ENCODE data around the gene RNU1-2. TPM values are rescaled to one million over a fixed set of nuclear protein-coding genes. Genes with fewer than 3 reads are reported as not detected.
A peak's percentile ranks its signal among the peaks of the same experiment; 100 is the strongest.
"Not testable (repeated sequence)": the region's sequence is repeated elsewhere in the genome, so short reads cannot be mapped to it uniquely, and the experiment has no call there.

Gene RNU1-2
- under 0.01 TPM in 2 replicates for total RNA-seq

DNA sequence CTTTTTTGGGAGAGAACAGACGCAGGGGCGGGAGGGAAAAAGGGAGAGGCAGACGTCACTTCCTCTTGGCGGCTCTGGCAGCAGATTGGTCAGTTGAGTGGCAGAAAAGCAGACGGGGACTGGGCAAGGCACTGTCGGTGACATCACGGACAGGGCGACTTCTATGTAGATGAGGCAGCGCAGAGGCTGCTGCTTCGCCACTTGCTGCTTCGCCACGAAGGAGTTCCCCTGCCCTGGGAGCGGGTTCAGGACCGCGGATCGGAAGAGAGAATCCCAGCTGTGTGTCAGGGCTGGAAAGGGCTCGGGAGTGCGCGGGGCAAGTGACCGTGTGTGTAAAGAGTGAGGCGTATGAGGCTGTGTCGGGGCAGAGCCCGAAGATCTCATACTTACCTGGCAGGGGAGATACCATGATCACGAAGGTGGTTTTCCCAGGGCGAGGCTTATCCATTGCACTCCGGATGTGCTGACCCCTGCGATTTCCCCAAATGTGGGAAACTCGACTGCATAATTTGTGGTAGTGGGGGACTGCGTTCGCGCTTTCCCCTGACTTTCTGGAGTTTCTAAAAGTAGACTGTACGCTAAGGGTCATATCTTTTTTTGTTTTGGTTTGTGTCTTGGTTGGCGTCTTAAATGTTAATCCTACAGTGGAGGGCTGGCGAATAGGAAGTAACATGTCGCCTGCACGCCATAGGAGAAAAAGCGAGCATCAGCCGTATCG, at the start of gene RNU1-2:
TSS of gene RNU1-2 (plus strand) at position 383 of the 718 bp plus-strand sequence.
- H3K36me3 ChIP-seq (ENCODE audit: control insufficient read depth, insufficient read depth, low read length); H3K27me3 ChIP-seq (ENCODE audit: control insufficient read depth, insufficient read depth, low read length): not testable (repeated sequence)
- H3K4me3 ChIP-seq (ENCODE audit: low read depth, low read length) = peak within 1 kb of the TSS; percentile 33
- peak; percentile 100 for DNase-seq (ENCODE audit: low read depth)

DNA sequence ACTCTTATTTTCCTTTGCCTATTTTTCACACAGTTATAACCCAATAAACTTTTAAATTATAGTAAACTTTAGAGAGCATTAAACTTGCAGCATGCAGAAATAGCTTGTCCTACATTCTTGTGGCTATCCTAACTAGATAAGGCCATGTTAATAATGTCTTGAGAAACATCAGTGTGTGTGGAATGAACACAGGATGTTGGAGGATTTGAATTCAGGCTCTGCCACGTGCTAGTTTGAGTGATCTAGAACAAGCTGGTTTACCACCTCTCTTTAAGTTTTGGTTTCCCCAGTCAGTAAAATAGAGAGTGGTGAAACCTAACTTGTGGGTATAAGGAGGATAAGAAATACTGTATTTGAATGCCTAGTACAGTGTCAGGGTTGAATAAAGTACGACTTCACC, 39.6 kb upstream of the RNU1-2 start:
- H3K27me3 ChIP-seq (ENCODE audit: control insufficient read depth, insufficient read depth, low read length); H3K36me3 ChIP-seq (ENCODE audit: control insufficient read depth, insufficient read depth, low read length); H3K4me3 ChIP-seq (ENCODE audit: low read depth, low read length); DNase-seq (ENCODE audit: low read depth): not testable (repeated sequence)

DNA sequence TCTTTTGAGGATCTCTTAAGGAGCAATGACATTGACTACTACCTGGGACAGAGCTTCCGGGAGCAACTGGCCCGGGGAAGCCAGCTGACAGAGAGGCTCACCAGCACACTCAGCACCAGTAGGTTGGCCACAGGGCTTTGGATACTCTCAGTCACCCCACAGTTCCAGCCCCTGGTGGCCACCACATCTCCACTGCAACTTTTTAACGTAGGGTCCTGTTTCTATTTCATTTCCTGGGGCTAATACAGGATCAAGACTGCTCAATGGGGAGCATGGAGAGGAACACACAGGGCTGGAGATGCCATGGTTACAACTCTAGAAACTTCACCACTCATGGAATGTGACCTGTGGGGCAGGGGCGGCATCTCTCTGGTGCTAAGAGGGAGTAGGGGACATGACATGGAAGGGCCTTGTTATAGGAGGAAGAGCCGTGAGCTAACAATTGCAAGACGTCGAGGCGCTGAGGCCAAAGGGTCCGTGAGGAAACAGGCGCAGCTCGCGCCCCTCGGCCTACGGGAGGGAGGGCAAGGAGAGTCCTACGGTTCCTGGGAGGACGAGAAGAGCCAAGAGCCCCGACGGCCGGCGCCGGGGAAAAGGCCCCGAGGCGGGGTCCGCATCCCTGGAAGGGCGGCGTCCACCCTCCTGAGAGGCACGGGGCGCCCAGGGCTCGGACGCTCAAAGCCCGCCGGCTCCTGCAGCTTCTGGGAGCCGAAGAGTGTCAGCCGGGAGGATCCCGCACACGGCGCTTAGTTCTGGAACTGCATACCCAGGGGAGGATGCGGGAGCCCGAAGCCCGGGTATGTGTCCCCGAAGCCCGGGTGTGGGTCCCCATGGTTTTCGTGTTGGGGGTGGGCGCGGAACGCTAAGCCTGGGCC, 36.4 kb upstream of the RNU1-2 start:
- not testable (repeated sequence) for H3K27me3 ChIP-seq (ENCODE audit: control insufficient read depth, insufficient read depth, low read length); H3K36me3 ChIP-seq (ENCODE audit: control insufficient read depth, insufficient read depth, low read length); DNase-seq (ENCODE audit: low read depth); H3K4me3 ChIP-seq (ENCODE audit: low read depth, low read length)

DNA sequence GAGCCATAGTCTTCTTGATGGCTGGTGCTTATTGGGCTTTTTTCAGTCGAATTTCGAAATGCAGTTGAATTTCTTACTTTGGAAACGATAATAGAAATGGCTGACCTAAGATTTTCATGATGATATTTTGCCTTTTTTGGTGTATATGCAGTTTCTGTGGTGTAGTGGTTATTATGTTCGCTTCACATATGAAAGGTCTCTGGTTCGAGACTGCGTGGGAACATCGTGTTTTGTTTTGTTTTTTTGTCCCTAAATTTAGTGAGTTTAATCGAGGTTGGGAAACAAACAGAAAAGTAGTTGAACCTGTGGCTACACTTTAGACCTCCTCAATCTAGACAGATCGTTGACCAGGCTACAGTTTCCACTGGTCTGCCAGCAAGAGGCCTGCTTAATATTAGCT, 35.7 kb upstream of the RNU1-2 start:
- not testable (repeated sequence) for H3K27me3 ChIP-seq (ENCODE audit: control insufficient read depth, insufficient read depth, low read length); H3K36me3 ChIP-seq (ENCODE audit: control insufficient read depth, insufficient read depth, low read length); DNase-seq (ENCODE audit: low read depth); H3K4me3 ChIP-seq (ENCODE audit: low read depth, low read length)

DNA sequence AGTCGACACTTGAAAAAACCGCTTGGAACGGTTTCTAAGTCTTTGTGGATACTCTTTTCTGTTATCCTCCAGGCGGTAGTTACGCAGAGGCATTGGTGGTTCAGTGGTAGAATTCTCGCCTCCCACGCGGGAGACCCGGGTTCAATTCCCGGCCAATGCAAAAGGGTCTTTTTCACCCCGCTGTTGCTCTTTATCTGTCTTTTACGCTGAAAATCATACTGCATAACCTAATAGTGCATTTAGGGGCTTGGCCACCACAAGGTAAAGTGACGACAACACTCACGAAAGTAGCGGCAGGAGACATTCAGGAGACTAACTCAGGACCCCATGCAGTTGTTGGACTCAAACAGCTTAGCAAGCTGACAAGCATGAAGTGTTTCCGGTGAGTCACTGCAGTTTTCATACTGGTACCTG, 33.9 kb upstream of the RNU1-2 start:
- H3K27me3 ChIP-seq (ENCODE audit: control insufficient read depth, insufficient read depth, low read length); DNase-seq (ENCODE audit: low read depth); H3K4me3 ChIP-seq (ENCODE audit: low read depth, low read length); H3K36me3 ChIP-seq (ENCODE audit: control insufficient read depth, insufficient read depth, low read length): not testable (repeated sequence)

DNA sequence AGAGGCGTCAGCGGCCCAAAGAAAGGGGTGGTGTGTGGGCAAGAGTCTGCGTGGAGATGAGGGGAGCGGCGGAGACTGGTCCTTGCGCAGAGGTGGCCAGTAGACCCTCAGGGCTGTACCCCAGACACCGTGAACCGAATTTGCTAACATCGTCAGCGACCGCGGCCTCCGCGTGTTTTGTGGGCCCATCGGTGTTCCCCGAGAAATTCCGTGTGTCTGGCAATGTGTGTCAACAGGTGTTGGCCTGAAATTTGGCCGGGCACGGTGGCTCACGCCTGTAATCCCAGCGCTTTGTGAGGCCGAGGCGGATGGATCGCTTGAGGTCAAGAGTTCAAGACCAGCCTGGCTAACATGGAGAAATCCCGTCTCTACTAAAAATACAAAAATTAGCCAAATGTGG, 33.4 kb upstream of the RNU1-2 start:
- DNase-seq (ENCODE audit: low read depth) = not testable (repeated sequence)

DNA sequence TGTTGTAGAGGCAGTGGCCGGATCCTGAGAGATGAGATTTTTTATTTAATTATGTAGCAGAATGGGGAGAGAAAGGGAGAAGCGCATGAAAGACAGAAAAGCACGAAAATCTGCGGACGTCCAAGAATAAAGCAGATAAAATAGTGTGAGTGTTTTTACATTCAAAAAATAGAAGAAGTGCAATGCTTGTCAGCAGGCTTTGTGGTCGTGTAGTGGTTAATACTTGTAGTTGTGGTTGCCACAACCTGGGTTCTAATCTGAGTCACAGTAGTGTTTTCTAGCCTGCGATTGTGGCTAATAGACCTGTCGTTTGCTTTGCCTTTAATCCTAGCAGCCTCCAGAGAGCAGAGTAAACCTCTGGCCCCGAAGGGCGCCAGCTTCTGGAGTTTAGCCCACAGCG, 32.8 kb upstream of the RNU1-2 start:
- DNase-seq (ENCODE audit: low read depth); H3K27me3 ChIP-seq (ENCODE audit: control insufficient read depth, insufficient read depth, low read length); H3K4me3 ChIP-seq (ENCODE audit: low read depth, low read length); H3K36me3 ChIP-seq (ENCODE audit: control insufficient read depth, insufficient read depth, low read length): not testable (repeated sequence)

More for the DNA sequence above, 33.4 kb upstream of the RNU1-2 start:
- H3K4me3 ChIP-seq (ENCODE audit: low read depth, low read length); H3K27me3 ChIP-seq (ENCODE audit: control insufficient read depth, insufficient read depth, low read length); H3K36me3 ChIP-seq (ENCODE audit: control insufficient read depth, insufficient read depth, low read length): not testable (repeated sequence)

DNA sequence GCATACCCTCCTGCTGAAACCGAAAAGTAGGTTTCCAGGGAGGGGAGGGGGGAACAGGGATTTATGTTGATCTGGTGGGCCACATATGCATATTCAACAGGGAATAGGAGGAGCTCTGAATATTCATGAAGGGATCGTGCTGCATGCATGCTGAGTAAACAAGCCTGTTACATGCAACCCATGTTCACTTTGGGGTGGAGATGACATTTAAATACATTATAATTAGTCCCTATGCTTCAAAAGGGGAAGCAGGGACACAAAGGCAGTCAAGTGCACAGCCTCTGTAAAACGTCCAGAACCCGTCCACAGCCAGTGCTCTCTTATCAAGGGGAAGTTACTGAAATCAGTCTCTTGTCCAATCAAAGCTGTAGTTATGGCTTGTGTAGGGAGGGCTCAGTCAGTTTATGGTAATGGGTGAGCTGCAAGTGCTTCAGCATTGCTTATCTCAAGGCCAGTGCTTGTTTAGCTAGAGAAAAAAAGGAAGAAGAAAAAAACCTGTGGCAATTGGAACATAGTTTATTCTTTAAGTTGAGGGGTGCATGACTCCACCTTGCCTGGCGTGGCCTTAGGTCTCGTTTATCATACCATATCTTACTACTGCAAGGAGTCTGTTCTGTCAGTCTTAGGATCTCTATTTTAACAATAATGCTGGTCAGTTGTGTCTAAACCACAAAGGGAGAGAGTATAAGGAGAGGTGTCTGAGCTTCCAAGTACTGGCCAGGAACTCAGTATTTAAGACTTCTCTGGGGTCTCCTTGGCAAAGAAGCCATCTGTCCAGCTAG, 28.7 kb upstream of the RNU1-2 start:
- DNase-seq (ENCODE audit: low read depth) = not testable (repeated sequence)

DNA sequence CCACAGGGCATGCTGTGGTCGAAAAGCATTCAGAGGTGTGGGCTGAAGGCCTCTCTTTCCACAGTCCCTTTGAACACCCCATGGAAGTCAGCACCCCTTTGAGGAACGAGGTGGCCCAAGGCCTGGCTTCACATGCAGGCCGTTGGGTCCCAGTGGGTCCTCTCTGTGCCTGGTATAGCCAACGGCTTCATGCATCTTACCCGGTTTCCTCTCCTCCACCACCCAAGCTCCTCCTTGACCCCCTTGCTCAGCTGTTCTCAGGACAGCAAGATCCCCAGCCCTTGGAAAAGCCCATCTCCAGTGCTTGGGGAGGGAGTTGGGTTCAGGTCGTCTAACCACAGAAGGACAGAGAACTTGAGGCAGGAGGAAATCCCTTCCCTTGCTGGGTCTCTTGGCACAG, 27.0 kb upstream of the RNU1-2 start:
- H3K36me3 ChIP-seq (ENCODE audit: control insufficient read depth, insufficient read depth, low read length); H3K4me3 ChIP-seq (ENCODE audit: low read depth, low read length); DNase-seq (ENCODE audit: low read depth): not testable (repeated sequence)
- peaks cover 19% of the 10 kb centered on the region for H3K27me3 ChIP-seq (ENCODE audit: control insufficient read depth, insufficient read depth, low read length)

More for the DNA sequence above, 28.7 kb upstream of the RNU1-2 start:
- not testable (repeated sequence) for H3K27me3 ChIP-seq (ENCODE audit: control insufficient read depth, insufficient read depth, low read length); H3K36me3 ChIP-seq (ENCODE audit: control insufficient read depth, insufficient read depth, low read length); H3K4me3 ChIP-seq (ENCODE audit: low read depth, low read length)

DNA sequence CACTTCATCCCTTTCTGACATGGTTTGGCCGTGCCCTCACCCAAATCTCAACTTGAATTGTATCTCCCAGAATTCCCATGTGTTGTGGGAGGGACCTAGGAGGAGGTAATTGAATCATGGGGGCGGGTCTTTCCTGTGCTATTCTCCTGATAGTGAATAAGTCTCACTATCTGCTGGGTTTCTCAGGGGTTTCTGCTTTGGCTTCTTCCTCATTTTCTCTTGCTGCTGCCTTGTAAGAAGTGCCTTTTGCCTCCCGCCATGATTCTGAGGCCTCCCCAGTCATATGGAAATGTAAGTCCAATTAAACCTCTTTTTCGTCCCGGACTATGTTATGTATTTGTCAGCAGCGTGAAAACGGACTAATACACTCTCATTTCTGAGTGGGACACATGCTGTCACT, 25.8 kb upstream of the RNU1-2 start:
- H3K4me3 ChIP-seq (ENCODE audit: low read depth, low read length); DNase-seq (ENCODE audit: low read depth); H3K36me3 ChIP-seq (ENCODE audit: control insufficient read depth, insufficient read depth, low read length): not testable (repeated sequence)
- peaks cover 19% of the 10 kb centered on the region for H3K27me3 ChIP-seq (ENCODE audit: control insufficient read depth, insufficient read depth, low read length)

DNA sequence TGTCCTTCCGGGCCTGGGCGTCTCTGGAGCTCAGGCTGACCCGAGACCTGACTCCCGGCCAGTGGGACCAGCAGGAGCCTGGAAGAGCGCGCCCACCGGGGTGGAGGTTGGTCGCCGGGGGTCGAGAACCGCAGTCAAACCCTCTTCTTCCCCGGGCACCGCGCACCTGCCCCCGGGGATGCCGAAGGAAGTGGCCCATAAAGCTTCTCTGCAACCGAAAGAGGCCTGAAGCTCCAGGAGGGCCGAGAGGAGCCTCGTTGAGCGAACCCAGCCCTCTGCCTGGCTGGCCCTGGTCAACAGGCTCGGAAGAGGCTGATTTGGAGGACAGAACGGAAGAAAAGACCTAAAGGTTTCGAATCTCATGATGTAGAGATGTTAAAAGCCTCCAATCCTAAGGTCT, 24.6 kb upstream of the RNU1-2 start:
- not testable (repeated sequence) for H3K36me3 ChIP-seq (ENCODE audit: control insufficient read depth, insufficient read depth, low read length); DNase-seq (ENCODE audit: low read depth); H3K4me3 ChIP-seq (ENCODE audit: low read depth, low read length)
- peaks cover 25% of the 10 kb centered on the region for H3K27me3 ChIP-seq (ENCODE audit: control insufficient read depth, insufficient read depth, low read length)

DNA sequence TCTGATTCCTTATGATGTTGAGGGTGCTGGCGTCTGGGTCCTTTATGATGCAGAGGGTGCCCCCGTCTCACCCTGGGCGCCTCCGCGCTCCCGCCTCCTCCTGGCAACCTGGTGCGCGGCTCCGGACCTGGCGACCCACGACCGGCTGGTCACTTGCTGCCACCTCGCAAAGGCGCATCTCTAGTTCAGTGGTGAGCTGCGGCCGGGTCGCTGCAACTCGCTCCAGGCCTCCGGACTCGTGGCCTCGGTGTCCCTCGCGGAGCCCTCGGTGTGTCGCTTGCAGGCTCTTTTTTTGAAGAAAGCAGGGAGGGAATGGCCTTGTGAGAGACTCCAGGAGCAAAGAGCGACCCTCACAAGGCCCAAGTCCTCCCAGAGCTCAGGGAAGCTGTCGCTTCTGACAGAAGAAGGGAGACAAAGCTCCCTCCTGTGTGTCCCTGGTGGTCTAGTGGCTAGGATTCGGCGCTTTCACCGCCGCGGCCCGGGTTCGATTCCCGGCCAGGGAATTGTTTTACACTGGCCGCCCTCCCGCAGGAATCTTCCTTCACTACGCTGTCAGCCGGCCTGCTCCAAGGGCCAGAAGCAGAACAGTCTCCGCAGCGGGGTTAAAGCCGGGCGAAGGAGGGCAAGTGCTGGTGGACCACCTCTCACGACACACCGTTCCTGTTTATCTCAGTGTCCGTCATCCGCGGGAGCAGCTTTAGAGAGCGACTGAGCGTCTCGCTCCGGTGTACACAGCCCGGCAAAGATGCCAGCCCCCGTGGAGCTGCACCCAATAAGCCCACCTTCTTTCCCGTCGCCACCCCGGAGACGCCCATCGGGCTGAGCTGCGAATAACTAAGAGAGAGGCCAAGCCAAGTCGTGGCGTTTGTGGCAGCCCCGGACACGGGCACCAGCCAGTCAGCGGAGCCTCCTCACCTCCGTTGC, 23.4 kb upstream of the RNU1-2 start:
- H3K27me3 ChIP-seq (ENCODE audit: control insufficient read depth, insufficient read depth, low read length) = peaks cover 25% of the 10 kb centered on the region
- not testable (repeated sequence) for H3K36me3 ChIP-seq (ENCODE audit: control insufficient read depth, insufficient read depth, low read length); DNase-seq (ENCODE audit: low read depth); H3K4me3 ChIP-seq (ENCODE audit: low read depth, low read length)

DNA sequence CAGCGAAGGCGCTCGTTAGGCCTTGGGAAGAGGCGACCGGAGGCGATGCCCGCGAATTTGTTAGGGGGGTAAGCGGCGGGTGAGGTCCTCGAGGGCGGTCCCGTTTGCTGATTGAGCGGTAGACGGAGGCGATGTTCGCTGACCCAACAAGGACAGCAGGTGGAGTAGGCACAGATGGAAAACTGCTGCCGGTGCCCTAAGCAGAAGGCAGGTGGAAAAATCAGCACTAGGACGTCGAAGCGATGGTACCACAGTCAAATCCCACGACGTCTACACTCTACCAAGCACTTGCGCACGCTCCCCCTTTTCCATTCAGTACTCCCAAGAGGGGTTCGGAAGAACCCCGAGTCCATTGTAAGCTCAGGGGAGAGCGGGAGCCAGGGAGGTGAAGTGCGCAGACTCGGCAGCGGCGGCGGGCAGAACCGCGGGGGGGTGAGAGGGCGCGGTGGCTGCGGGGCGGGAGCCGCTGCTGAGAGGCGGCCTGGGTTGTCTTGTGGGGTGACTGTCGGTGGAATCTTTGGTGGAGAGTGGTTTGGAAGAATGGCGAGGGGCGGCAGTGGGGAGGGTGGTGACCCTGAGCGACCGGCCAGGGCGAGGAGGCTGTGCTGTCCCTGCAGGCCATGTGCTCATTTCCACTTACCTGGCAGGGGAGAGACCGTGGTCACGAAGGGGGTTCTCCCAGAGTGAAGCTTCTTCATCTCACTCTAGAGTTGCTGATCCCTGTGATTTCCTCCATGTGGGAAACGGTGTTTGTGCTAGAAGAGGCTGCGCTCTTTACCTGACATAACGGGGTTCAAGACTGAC, 22.5 kb upstream of the RNU1-2 start:
- H3K27me3 ChIP-seq (ENCODE audit: control insufficient read depth, insufficient read depth, low read length) = peaks cover 25% of the 10 kb centered on the region
- H3K36me3 ChIP-seq (ENCODE audit: control insufficient read depth, insufficient read depth, low read length); DNase-seq (ENCODE audit: low read depth): not testable (repeated sequence)
- peak overlapping the region; percentile 10 for H3K4me3 ChIP-seq (ENCODE audit: low read depth, low read length)

Measured in kidney epithelial cell (primary cell).